Duodenal mucosa (tissue), 2 donors: Measurements from ENCODE around the gene CYTH4.

Experiments used
- H3K27ac ChIP-seq: one replicate; pipeline ENCODE4 v1.7.0; 2013; ENCODE audit warnings: low read depth, low read length
- H3K27me3 ChIP-seq, 2 donors: one replicate each; pipeline ENCODE4 v1.7.0; 2013; ENCODE audit warnings: low read length in 2 of 2, control low read depth in 1 of 2; ENCODE audit not compliant: insufficient read depth in 2 of 2, control insufficient read depth in 1 of 2
- H3K36me3 ChIP-seq, 2 donors: one replicate each; pipeline ENCODE4 v1.7.0; 2013; ENCODE audit warnings: low read length in 2 of 2, control low read depth in 1 of 2; ENCODE audit not compliant: insufficient read depth in 2 of 2, control insufficient read depth in 1 of 2
- H3K4me1 ChIP-seq, 2 donors: one replicate each; pipeline ENCODE4 v1.7.0; 2013; ENCODE audit warnings: low read length in 2 of 2, control low read depth in 1 of 2; ENCODE audit not compliant: insufficient read depth in 2 of 2, control insufficient read depth in 1 of 2
- H3K4me3 ChIP-seq, 2 donors: one replicate each; pipeline ENCODE4 v1.7.0; 2013; ENCODE audit warnings: low read length in 2 of 2, low read depth in 1 of 2
- H3K9ac ChIP-seq, 2 donors: one replicate each; pipeline ENCODE4 v1.7.0; 2013; ENCODE audit warnings: low read length in 2 of 2, low read depth in 1 of 2
- H3K9me3 ChIP-seq, 2 donors: one replicate each; pipeline ENCODE4 v1.7.0; 2013; ENCODE audit warnings: low read length in 2 of 2, control low read depth in 1 of 2; ENCODE audit not compliant: control insufficient read depth in 1 of 2

Gene CYTH4

GRCh38 chr22:37316875-37317371 is 34.6 kb downstream of the CYTH4 start:
- peaks cover 7 to 14% of the 10 kb centered on the region in 2 donors for H3K4me1 ChIP-seq
- no peak overlapping the region for H3K9ac ChIP-seq
- H3K4me3 ChIP-seq, result no peak overlapping the region
- no peaks in the 10 kb centered on the region for H3K27me3 ChIP-seq
- H3K9me3 ChIP-seq, result no peaks in the 10 kb centered on the region
- no peaks in the 10 kb centered on the region for H3K36me3 ChIP-seq
- no peak overlapping the region for H3K27ac ChIP-seq

- H3K27me3 ChIP-seq, result peaks cover 0 to under 1% of the 10 kb centered on the region in 2 donors
- no peaks in the 10 kb centered on the region for H3K36me3 ChIP-seq
- no peak overlapping the region for H3K4me3 ChIP-seq
- H3K9me3 ChIP-seq, result no peaks in the 10 kb centered on the region
- H3K4me1 ChIP-seq, result peaks cover 15 to 22% of the 10 kb centered on the region in 2 donors
- no peak overlapping the region for H3K27ac ChIP-seq
- no peak overlapping the region for H3K9ac ChIP-seq
These were observed 35.4 kb downstream of the CYTH4 start for GRCh38 chr22:37317698-37318210.

- Histone ChIP-seq H3K9ac (no peak overlapping the region), H3K4me3 (no peak overlapping the region), H3K9me3 (no peaks in the 10 kb centered on the region), H3K27me3 (peaks cover 0 to 3% of the 10 kb centered on the region in 2 donors), H3K27ac (no peak overlapping the region), H3K4me1 (peaks cover 19 to 25% of the 10 kb centered on the region in 2 donors), H3K36me3 (no peaks in the 10 kb centered on the region)
These were observed 36.2 kb downstream of the CYTH4 start for GRCh38 chr22:37318364-37319109.

GRCh38 chr22:37319469-37319868 is 37.2 kb downstream of the CYTH4 start:
- Histone ChIP-seq H3K27me3 (peaks cover 6 to 7% of the 10 kb centered on the region in 2 donors), H3K4me3 (no peak overlapping the region), H3K4me1 (peaks cover 27 to 30% of the 10 kb centered on the region in 2 donors), H3K9me3 (no peaks in the 10 kb centered on the region), H3K36me3 (no peaks in the 10 kb centered on the region), H3K9ac (no peak overlapping the region), H3K27ac (no peak overlapping the region)

GRCh38 chr22:37320726-37321677 is 38.7 kb downstream of the CYTH4 start:
- no peak overlapping the region for H3K9ac ChIP-seq
- no peaks in the 10 kb centered on the region for H3K36me3 ChIP-seq
- peaks cover 35% of the 10 kb centered on the region in 2 donors for H3K4me1 ChIP-seq
- H3K27me3 ChIP-seq, result peaks cover 8 to 13% of the 10 kb centered on the region in 2 donors
- H3K4me3 ChIP-seq, result no peak overlapping the region
- no peak overlapping the region for H3K27ac ChIP-seq
- no peaks in the 10 kb centered on the region for H3K9me3 ChIP-seq

- Histone ChIP-seq H3K4me1 (peaks cover 47% of the 10 kb centered on the region in 2 donors), H3K9ac (peak overlapping the region; percentile 19 to 43), H3K27me3 (peaks cover 11 to 13% of the 10 kb centered on the region in 2 donors), H3K36me3 (no peaks in the 10 kb centered on the region), H3K27ac (peak overlapping the region; percentile 57), H3K4me3 (peak overlapping the region; percentile 28 to 31), H3K9me3 (no peaks in the 10 kb centered on the region)
These were observed 42.2 kb downstream of the CYTH4 start for GRCh38 chr22:37324340-37325038.

GRCh38 chr22:37325039-37325395 is 42.7 kb downstream of the CYTH4 start:
- Histone ChIP-seq H3K4me3 (peak overlapping the region; percentile 28 to 31), H3K9me3 (no peaks in the 10 kb centered on the region), H3K27me3 (peaks cover 11 to 13% of the 10 kb centered on the region in 2 donors), H3K27ac (no peak overlapping the region), H3K36me3 (no peaks in the 10 kb centered on the region), H3K4me1 (peaks cover 47 to 48% of the 10 kb centered on the region in 2 donors), H3K9ac (no peak overlapping the region)

GRCh38 chr22:37326726-37327125 is 44.4 kb downstream of the CYTH4 start:
- peaks cover 47 to 52% of the 10 kb centered on the region in 2 donors for H3K4me1 ChIP-seq

GRCh38 chr22:37328017-37328416 is 45.7 kb downstream of the CYTH4 start:
- Histone ChIP-seq H3K9ac (no peak overlapping the region), H3K4me3 (no peak overlapping the region), H3K9me3 (no peaks in the 10 kb centered on the region), H3K27me3 (peaks cover 19 to 22% of the 10 kb centered on the region in 2 donors), H3K4me1 (peaks cover 44 to 48% of the 10 kb centered on the region in 2 donors), H3K36me3 (no peaks in the 10 kb centered on the region), H3K27ac (no peak overlapping the region)

More at GRCh38 chr22:37326726-37327125, 44.4 kb downstream of the CYTH4 start:
- Histone ChIP-seq H3K27me3 (peaks cover 11 to 13% of the 10 kb centered on the region in 2 donors), H3K36me3 (no peaks in the 10 kb centered on the region), H3K4me3 (no peak overlapping the region), H3K27ac (no peak overlapping the region), H3K9me3 (no peaks in the 10 kb centered on the region), H3K9ac (no peak overlapping the region)
